Measurements from ENCODE around the gene PRND.
"Not testable (repeated sequence)": the region's sequence is repeated elsewhere in the genome, so short reads cannot be mapped to it uniquely, and the experiment has no call there.

Gene PRND

GRCh38 chr20:4708036-4708435, 13.7 kb upstream of the PRND start:
- DNase-seq (ENCODE audit: low read depth in 1 of 2, low spot score in 1 of 2) = no peak

- no peak for DNase-seq (ENCODE audit: low read depth in 1 of 2, low spot score in 1 of 2)
These were observed 12.9 kb upstream of the PRND start for GRCh38 chr20:4708856-4709255.

- no peak for DNase-seq (ENCODE audit: low read depth in 1 of 2, low spot score in 1 of 2)
These were observed 12.2 kb upstream of the PRND start for GRCh38 chr20:4709261-4710105.

GRCh38 chr20:4710106-4710475, 11.6 kb upstream of the PRND start:
- DNase-seq (ENCODE audit: low read depth in 1 of 2, low spot score in 1 of 2) = no peak

GRCh38 chr20:4711511-4711910, 10.2 kb upstream of the PRND start:
- no peak for DNase-seq (ENCODE audit: low read depth in 1 of 2, low spot score in 1 of 2)

- DNase-seq (ENCODE audit: low read depth in 1 of 2, low spot score in 1 of 2) = no peak
These were observed 8.3 kb upstream of the PRND start for GRCh38 chr20:4713401-4713800.

- no peak for DNase-seq (ENCODE audit: low read depth in 1 of 2, low spot score in 1 of 2)
These were observed 6.9 kb upstream of the PRND start for GRCh38 chr20:4714818-4715217.

- no peak for DNase-seq (ENCODE audit: low read depth in 1 of 2, low spot score in 1 of 2)
These were observed 3.7 kb upstream of the PRND start for GRCh38 chr20:4717816-4718570.

GRCh38 chr20:4719190-4719589, 2.5 kb upstream of the PRND start:
- no peak for DNase-seq (ENCODE audit: low read depth in 1 of 2, low spot score in 1 of 2)

GRCh38 chr20:4720041-4720976, 1.4 kb upstream of the PRND start:
- peak; percentile 38 to 55 for DNase-seq (ENCODE audit: low read depth in 1 of 2, low spot score in 1 of 2)

- DNase-seq (ENCODE audit: low read depth in 1 of 2, low spot score in 1 of 2) = no peak
These were observed 746 bp upstream of the PRND start for GRCh38 chr20:4720977-4721349.

- no peak for DNase-seq (ENCODE audit: low read depth in 1 of 2, low spot score in 1 of 2)
These were observed 862 bp downstream of the PRND start for GRCh38 chr20:4722571-4722970.

GRCh38 chr20:4722993-4723392, 1.3 kb downstream of the PRND start:
- DNase-seq (ENCODE audit: low read depth in 1 of 2, low spot score in 1 of 2) = no peak

- not testable (repeated sequence) for DNase-seq (ENCODE audit: low read depth in 1 of 2, low spot score in 1 of 2)
These were observed 1.8 kb downstream of the PRND start for GRCh38 chr20:4723553-4723952.

GRCh38 chr20:4724459-4725262, 3.0 kb downstream of the PRND start:
- DNase-seq (ENCODE audit: low read depth in 1 of 2, low spot score in 1 of 2) = no peak

GRCh38 chr20:4725263-4725550, 3.5 kb downstream of the PRND start:
- no peak for DNase-seq (ENCODE audit: low read depth in 1 of 2, low spot score in 1 of 2)

- peak in 1 of 2 donors; percentile 11 for DNase-seq (ENCODE audit: low read depth in 1 of 2, low spot score in 1 of 2)
These were observed 5.1 kb downstream of the PRND start for GRCh38 chr20:4726710-4727397.

- no peak for DNase-seq (ENCODE audit: low read depth in 1 of 2, low spot score in 1 of 2)
These were observed 6.5 kb downstream of the PRND start for GRCh38 chr20:4728120-4728760.

GRCh38 chr20:4729265-4729664, 7.6 kb downstream of the PRND start:
- no peak for DNase-seq (ENCODE audit: low read depth in 1 of 2, low spot score in 1 of 2)

- DNase-seq (ENCODE audit: low read depth in 1 of 2, low spot score in 1 of 2) = no peak
These were observed 9.1 kb downstream of the PRND start for GRCh38 chr20:4730780-4731179.
